SK-N-SH (cell line): ENCODE data around the gene DVL1. TPM values are rescaled to one million over a fixed set of nuclear protein-coding genes. Genes with fewer than 3 reads are reported as not detected.

Experiments used
- CTCF ChIA-PET: fragments of 300-600, 350-600 bp; formaldehyde crosslinking; extraction: SDS; loops from one replicate; lab custom pipeline; 2021; lab: Yijun Ruan, JAX
- POLR2A ChIA-PET: fragments of 350-600 bp; sonication (Branson Sonifier 250); formaldehyde crosslinking; extraction: SDS; loops from one replicate; lab custom pipeline; 2020; ENCODE audit warnings: antibody characterized with exemption, inconsistent platforms; lab: Yijun Ruan, JAX
- DNase-seq: peaks from one replicate; pipeline ENCODE4 v3.0.0; 2012
- H2AFZ ChIP-seq: fragments of 200-600 bp; sonication (generic); 2 replicates; pipeline ENCODE4 v1.8.1; 2016; ENCODE audit warnings: antibody characterized with exemption, mild to moderate bottlenecking, low read depth
- H3F3A ChIP-seq: fragments of 200-600 bp; sonication (generic); replicated peaks from 2 replicates; pipeline ENCODE3; 2016; ENCODE audit warnings: antibody characterized with exemption, mild to moderate bottlenecking; ENCODE audit not compliant: insufficient read depth
- H3K27ac ChIP-seq, 2 experiments: fragments of 200-500 bp in 1 of 2; fragments of 200-600 bp in 1 of 2; sonication (Bioruptor generic) in 1 of 2; sonication (generic), shearing (Covaris generic) in 1 of 2; 2 replicates each; pipeline versions ENCODE4 v1.5.1 to v1.6.1; 2014 to 2016; ENCODE audit warnings: low read depth in 2 of 2, inconsistent platforms in 1 of 2, low read length in 1 of 2, mild to moderate bottlenecking in 1 of 2, mixed read lengths in 1 of 2
- H3K27me3 ChIP-seq: fragments of 200-600 bp; sonication (generic), shearing (Covaris generic); 2 replicates; pipeline ENCODE4 v1.6.1; 2016; ENCODE audit warnings: mixed run types; ENCODE audit not compliant: insufficient read depth
- H3K36me3 ChIP-seq, 2 experiments: fragments of 200-500 bp in 1 of 2; fragments of 200-600 bp in 1 of 2; sonication (Bioruptor generic) in 1 of 2; sonication (generic) in 1 of 2; replicated peaks in 1 of 2; 2 replicates each; pipeline versions ENCODE3 to v1.5.1; 2014 to 2016; ENCODE audit warnings: low read length in 1 of 2, mild to moderate bottlenecking in 1 of 2; ENCODE audit not compliant: insufficient read depth in 2 of 2, control insufficient read depth in 1 of 2
- H3K4me1 ChIP-seq, 2 experiments: fragments of 200-500 bp in 1 of 2; fragments of 200-600 bp in 1 of 2; sonication (Bioruptor generic) in 1 of 2; sonication (generic), shearing (Covaris generic) in 1 of 2; 2 replicates each; pipeline versions ENCODE4 v1.5.1 to v1.6.1; 2014 to 2016; ENCODE audit warnings: low read depth in 1 of 2, low read length in 1 of 2, mixed run types in 1 of 2; ENCODE audit not compliant: insufficient read depth in 2 of 2, control insufficient read depth in 1 of 2
- H3K4me2 ChIP-seq: fragments of 200-600 bp; sonication (generic), shearing (Covaris generic); 2 replicates; pipeline ENCODE4 v1.6.1; 2017; ENCODE audit warnings: mixed run types
- H3K4me3 ChIP-seq, 2 experiments: fragments of 200-500 bp in 1 of 2; fragments of 200-600 bp in 1 of 2; sonication (Bioruptor generic) in 1 of 2; sonication (generic), shearing (Covaris generic) in 1 of 2; 2 replicates each; pipeline versions ENCODE4 v1.5.1 to v1.8.1; 2014 to 2016; ENCODE audit warnings: low read depth in 2 of 2, inconsistent platforms in 1 of 2, low read length in 1 of 2, mild to moderate bottlenecking in 1 of 2, mixed read lengths in 1 of 2, moderate library complexity in 1 of 2
- H3K79me2 ChIP-seq: fragments of 200-600 bp; sonication (generic); 2 replicates; pipeline ENCODE4 v1.8.1; 2017; ENCODE audit warnings: mild to moderate bottlenecking; ENCODE audit not compliant: insufficient read depth
- H3K9ac ChIP-seq: fragments of 200-600 bp; sonication (generic); 2 replicates; pipeline ENCODE4 v1.6.1; 2017; ENCODE audit warnings: mixed run types
- H3K9me2 ChIP-seq: fragments of 200-600 bp; sonication (generic); 2 replicates; pipeline ENCODE4 v1.6.1; 2017; ENCODE audit warnings: mixed run types
- H3K9me3 ChIP-seq: fragments of 200-600 bp; sonication (generic); 2 replicates; pipeline ENCODE4 v1.6.1; 2017; ENCODE audit warnings: mixed run types, mild to moderate bottlenecking, moderate library complexity
- H4K20me1 ChIP-seq: fragments of 200-600 bp; sonication (generic); 2 replicates; pipeline ENCODE4 v1.6.1; 2017; ENCODE audit warnings: mild to moderate bottlenecking, mixed run types; ENCODE audit not compliant: insufficient read depth
- CHD2 ChIP-seq: fragments of 150-350 bp; IDR thresholded peaks from 2 replicates; pipeline ENCODE4 v1.6.1; 2018; ENCODE audit warnings: low read length; ENCODE audit not compliant: partially characterized antibody
- EP300 ChIP-seq, 2 experiments: IDR thresholded peaks; 2 replicates each; pipeline versions ENCODE4 v1.4.0 to v1.6.1; 2012; ENCODE audit warnings: borderline replicate concordance in 1 of 2, low read depth in 1 of 2, low read length in 1 of 2
- GABPA ChIP-seq: IDR thresholded peaks from 2 replicates; pipeline ENCODE4 v1.4.0; 2012; ENCODE audit warnings: low read depth, mild to moderate bottlenecking
- GATA2 ChIP-seq: sonication (generic); formaldehyde crosslinking; IDR thresholded peaks from 2 replicates; pipeline ENCODE4 v1.5.0; 2020; ENCODE audit warnings: mild to moderate bottlenecking, missing genetic modification reagents
- JUND ChIP-seq: IDR thresholded peaks from 2 replicates; pipeline ENCODE4 v1.4.0; 2012
- MEF2A ChIP-seq: IDR thresholded peaks from 2 replicates; pipeline ENCODE4 v1.4.0; 2012; ENCODE audit warnings: low read depth, borderline replicate concordance
- MXI1 ChIP-seq: IDR thresholded peaks from 2 replicates; pipeline ENCODE4 v1.6.1; 2012; ENCODE audit warnings: mild to moderate bottlenecking, low read depth, low read length, improper control_type of control experiment
- RFX5 ChIP-seq: IDR thresholded peaks from 2 replicates; pipeline ENCODE4 v1.6.1; 2012; ENCODE audit warnings: mild to moderate bottlenecking, improper control_type of control experiment, low read length
- RXRA ChIP-seq: IDR thresholded peaks from 2 replicates; pipeline ENCODE4 v1.4.0; 2012; ENCODE audit warnings: low read depth, mild to moderate bottlenecking, borderline replicate concordance
- SIN3A ChIP-seq: IDR thresholded peaks from 2 replicates; pipeline ENCODE4 v1.6.1; 2012; ENCODE audit warnings: low read depth, mild to moderate bottlenecking, low read length, moderate library complexity, borderline replicate concordance
- TCF12 ChIP-seq: IDR thresholded peaks from 2 replicates; pipeline ENCODE4 v1.4.0; 2012
- TEAD4 ChIP-seq: IDR thresholded peaks from 2 replicates; pipeline ENCODE4 v1.4.0; 2012; ENCODE audit warnings: mild to moderate bottlenecking, borderline replicate concordance; ENCODE audit not compliant: insufficient read depth
- YY1 ChIP-seq: IDR thresholded peaks from 2 replicates; pipeline ENCODE4 v1.4.0; 2012; ENCODE audit warnings: low read depth, mild to moderate bottlenecking
- ZBTB33 ChIP-seq: IDR thresholded peaks from 2 replicates; pipeline ENCODE4 v1.4.0; 2012; ENCODE audit warnings: low read depth, borderline replicate concordance
- WGBS: methylation state at CpG from one replicate; pipeline ENCODE4 v1.1.6; 2017; ENCODE audit warnings: low lambda C conversion rate; 5-methylcytosine and 5-hydroxymethylcytosine counted together
- polyA plus RNA-seq, 3 experiments: library from polyadenylated mRNA; depleted of rRNA; stranded (reverse); fragments of >200 nt; gene quantifications; 2 replicates each; pipeline ENCODE4 v1.2.3, GENCODE V29; 2012
- TF ChIP-seq, protein P1 (sequence below): fragments of 150-350 bp; IDR thresholded peaks from 2 replicates; pipeline ENCODE4 v1.6.1; 2016; ENCODE audit warnings: mild to moderate bottlenecking, low read depth, low read length
- TF ChIP-seq, protein P2 (sequence below): IDR thresholded peaks from 2 replicates; pipeline ENCODE4 v1.4.0; 2012; ENCODE audit warnings: low read depth
- TF ChIP-seq, protein P3 (sequence below): fragments of 200-600 bp; sonication (generic); IDR thresholded peaks from 2 replicates; pipeline ENCODE4 v1.6.1; 2017; ENCODE audit warnings: antibody characterized with exemption, mild to moderate bottlenecking, moderate library complexity
- TF ChIP-seq, protein P4 (sequence below): fragments of 150-350 bp; IDR thresholded peaks from 2 replicates; pipeline ENCODE4 v1.6.1; 2017; ENCODE audit warnings: antibody characterized with exemption, low read length, low read depth, borderline replicate concordance

Gene DVL1
- polyA plus RNA-seq, 1 of the 3 experiments (the other 2 are of a cell fraction), result 32.0 TPM

DNA sequence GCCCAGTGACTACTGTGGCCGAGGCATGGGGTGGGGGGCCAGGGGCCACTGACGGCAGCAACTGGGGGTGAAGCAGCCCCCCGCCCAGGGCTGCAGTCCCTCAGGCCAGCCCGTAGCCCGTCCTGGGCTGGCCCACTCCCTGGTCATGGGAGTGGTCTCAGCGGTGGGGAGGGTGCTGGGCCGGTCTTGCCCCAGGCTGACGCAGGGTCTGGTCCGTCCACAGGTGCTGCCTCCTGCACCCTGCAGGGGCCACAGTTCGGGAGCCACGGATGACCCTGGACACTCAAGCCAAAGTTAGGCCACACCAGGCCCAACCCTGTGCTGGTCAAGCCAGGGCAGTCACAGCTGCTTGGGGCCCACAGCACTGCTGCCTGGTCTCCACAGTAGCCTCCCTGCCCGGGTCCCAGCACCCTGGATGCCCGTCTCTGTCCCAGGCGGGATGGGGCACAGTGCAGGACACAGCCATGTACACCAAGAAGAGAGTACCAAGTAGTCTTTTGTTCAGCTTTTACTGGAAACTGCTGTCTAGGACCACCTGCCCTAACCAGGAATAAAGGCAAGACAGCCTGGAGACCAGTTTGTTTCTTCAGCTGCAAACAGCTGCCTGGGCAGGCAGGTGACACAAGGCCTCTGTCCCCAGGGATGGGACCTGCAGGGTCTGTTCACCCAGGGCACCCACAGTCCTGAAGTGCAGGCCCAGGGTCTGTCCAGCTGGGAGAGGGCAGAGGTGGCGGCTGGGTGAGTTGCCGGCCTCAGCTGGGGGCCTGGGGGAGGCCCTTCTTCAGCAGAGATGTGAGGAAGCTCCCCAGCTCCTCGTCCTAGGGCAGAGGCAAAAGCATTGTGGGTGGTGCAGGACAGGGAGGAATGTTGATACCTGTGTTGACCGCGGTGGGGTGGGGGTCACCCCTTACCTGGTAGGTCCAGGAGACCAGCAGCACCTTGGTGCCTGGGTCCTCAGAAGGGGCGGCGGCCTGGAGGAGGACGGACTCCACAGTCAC, 37.8 kb downstream of the DVL1 start:
- no peaks in the 10 kb centered on the region for H3K9me2 ChIP-seq
- no peak overlapping the region for H3K4me2 ChIP-seq
- H3K9ac ChIP-seq, result no peak overlapping the region
- peaks cover 15% of the 10 kb centered on the region; the same call in 1 of the 2 replicates for H4K20me1 ChIP-seq
- CTCF ChIA-PET, result interaction anchor here (1.1 kb wide), 1 partner anchor 8 kb away, joined by 3 read pairs; no protein-coding TSS in a partner anchor
- POLR2A ChIA-PET, result no interaction called here
- no peak for DNase-seq
- H2AFZ ChIP-seq, result no peak overlapping the region
- H3K9me3 ChIP-seq, result no peaks in the 10 kb centered on the region
- H3K36me3 ChIP-seq, result peaks cover 4 to 52% of the 10 kb centered on the region in 2 experiments
- no peaks in the 10 kb centered on the region for H3F3A ChIP-seq
- TF ChIP-seq GATA2, result no peak
- no peak for TF ChIP-seq JUND
- TF ChIP-seq, protein P1, sequence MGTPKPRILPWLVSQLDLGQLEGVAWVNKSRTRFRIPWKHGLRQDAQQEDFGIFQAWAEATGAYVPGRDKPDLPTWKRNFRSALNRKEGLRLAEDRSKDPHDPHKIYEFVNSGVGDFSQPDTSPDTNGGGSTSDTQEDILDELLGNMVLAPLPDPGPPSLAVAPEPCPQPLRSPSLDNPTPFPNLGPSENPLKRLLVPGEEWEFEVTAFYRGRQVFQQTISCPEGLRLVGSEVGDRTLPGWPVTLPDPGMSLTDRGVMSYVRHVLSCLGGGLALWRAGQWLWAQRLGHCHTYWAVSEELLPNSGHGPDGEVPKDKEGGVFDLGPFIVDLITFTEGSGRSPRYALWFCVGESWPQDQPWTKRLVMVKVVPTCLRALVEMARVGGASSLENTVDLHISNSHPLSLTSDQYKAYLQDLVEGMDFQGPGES, result no peak
- TF ChIP-seq, protein P2, sequence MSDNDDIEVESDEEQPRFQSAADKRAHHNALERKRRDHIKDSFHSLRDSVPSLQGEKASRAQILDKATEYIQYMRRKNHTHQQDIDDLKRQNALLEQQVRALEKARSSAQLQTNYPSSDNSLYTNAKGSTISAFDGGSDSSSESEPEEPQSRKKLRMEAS, result no peak
- no peak for TF ChIP-seq MEF2A
- no peak for TF ChIP-seq TEAD4
- peaks cover 0 to 15% of the 10 kb centered on the region in 2 experiments; a peak in 1 of 4 replicates for H3K4me1 ChIP-seq
- H3K27ac ChIP-seq, result no peak overlapping the region
- WGBS, result 85% methylated on average over 6 of the region's 22 CpGs
- no peak overlapping the region for H3K4me3 ChIP-seq
- no peaks in the 10 kb centered on the region for H3K27me3 ChIP-seq
- H3K79me2 ChIP-seq, result peaks cover 28% of the 10 kb centered on the region

DNA sequence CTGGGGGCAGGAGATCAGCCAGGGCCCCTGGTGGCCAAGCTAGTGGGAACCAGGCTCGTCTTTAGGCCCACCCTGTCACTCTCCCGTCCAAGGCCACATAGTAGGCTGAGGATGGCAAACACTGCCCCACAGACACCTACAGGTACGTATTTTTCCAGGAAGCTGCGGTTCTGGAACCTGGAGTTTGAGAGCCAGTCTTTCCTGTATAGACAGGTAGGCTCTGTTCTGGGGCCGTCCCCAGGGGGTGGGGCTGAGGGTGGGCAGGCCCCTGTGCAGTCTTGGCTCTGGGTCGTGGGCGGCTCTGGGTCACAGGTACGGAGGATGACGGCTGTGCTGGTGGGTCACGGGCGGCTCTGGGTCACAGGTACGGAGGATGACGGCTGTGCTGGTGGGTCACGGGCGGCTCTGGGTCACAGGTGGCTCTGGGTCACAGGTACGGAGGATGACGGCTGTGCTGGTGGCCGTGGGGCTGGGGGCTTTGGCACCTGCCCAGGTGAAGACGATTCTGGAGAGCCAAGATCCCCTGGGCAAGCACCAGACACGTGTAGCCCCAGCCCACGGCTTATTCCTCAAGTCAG, 38.7 kb downstream of the DVL1 start:
- no peaks in the 10 kb centered on the region for H3K27me3 ChIP-seq
- WGBS, result 86% methylated on average over 9 of the region's 21 CpGs
- no peaks in the 10 kb centered on the region for H3K9me3 ChIP-seq
- no peak overlapping the region for H2AFZ ChIP-seq
- H3K36me3 ChIP-seq, result peaks cover 0 to 52% of the 10 kb centered on the region in 2 experiments
- no peak overlapping the region for H3K27ac ChIP-seq
- H3K9ac ChIP-seq, result no peak overlapping the region
- H3K4me1 ChIP-seq, result peaks cover 5 to 23% of the 10 kb centered on the region in 2 experiments; a peak in 2 of 4 replicates
- POLR2A ChIA-PET, result no interaction called here
- DNase-seq, result no peak
- no peak overlapping the region for H3K4me3 ChIP-seq
- peaks cover 15% of the 10 kb centered on the region; the same call in 1 of the 2 replicates for H4K20me1 ChIP-seq
- H3K4me2 ChIP-seq, result no peak overlapping the region
- no peaks in the 10 kb centered on the region for H3F3A ChIP-seq
- peaks cover 29% of the 10 kb centered on the region for H3K79me2 ChIP-seq
- H3K9me2 ChIP-seq, result no peaks in the 10 kb centered on the region
- CTCF ChIA-PET, result interaction anchor here (1.3 to 1.4 kb wide), 2 partner anchors 8 to 19 kb away, joined by 3 to 5 read pairs; no protein-coding TSS in a partner anchor
- TF ChIP-seq EP300 (IDR thresholded peaks at IDR 0.05; ENCODE audit: borderline replicate concordance in 1 of 2, low read depth in 1 of 2, low read length in 1 of 2) (no peak), SIN3A (no peak), YY1 (no peak), GABPA (no peak), RXRA (no peak), ZBTB33 (no peak), RFX5 (no peak), MEF2A (no peak), TCF12 (no peak), MXI1 (no peak), CHD2 (no peak)
- TF ChIP-seq, protein P2, result no peak
- TF ChIP-seq, protein P3, sequence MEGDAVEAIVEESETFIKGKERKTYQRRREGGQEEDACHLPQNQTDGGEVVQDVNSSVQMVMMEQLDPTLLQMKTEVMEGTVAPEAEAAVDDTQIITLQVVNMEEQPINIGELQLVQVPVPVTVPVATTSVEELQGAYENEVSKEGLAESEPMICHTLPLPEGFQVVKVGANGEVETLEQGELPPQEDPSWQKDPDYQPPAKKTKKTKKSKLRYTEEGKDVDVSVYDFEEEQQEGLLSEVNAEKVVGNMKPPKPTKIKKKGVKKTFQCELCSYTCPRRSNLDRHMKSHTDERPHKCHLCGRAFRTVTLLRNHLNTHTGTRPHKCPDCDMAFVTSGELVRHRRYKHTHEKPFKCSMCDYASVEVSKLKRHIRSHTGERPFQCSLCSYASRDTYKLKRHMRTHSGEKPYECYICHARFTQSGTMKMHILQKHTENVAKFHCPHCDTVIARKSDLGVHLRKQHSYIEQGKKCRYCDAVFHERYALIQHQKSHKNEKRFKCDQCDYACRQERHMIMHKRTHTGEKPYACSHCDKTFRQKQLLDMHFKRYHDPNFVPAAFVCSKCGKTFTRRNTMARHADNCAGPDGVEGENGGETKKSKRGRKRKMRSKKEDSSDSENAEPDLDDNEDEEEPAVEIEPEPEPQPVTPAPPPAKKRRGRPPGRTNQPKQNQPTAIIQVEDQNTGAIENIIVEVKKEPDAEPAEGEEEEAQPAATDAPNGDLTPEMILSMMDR, result no peak
- TF ChIP-seq, protein P4, sequence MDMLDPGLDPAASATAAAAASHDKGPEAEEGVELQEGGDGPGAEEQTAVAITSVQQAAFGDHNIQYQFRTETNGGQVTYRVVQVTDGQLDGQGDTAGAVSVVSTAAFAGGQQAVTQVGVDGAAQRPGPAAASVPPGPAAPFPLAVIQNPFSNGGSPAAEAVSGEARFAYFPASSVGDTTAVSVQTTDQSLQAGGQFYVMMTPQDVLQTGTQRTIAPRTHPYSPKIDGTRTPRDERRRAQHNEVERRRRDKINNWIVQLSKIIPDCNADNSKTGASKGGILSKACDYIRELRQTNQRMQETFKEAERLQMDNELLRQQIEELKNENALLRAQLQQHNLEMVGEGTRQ, result no peak
